Duodenal mucosa (tissue), 2 donors: ENCODE results near the gene CCSER1.

Experiments
- H3K27ac ChIP-seq: one replicate; pipeline ENCODE4 v1.7.0; 2013; ENCODE audit warnings: low read depth, low read length
- H3K27me3 ChIP-seq, 2 donors: one replicate each; pipeline ENCODE4 v1.7.0; 2013; ENCODE audit warnings: low read length in 2 of 2, control low read depth in 1 of 2; ENCODE audit not compliant: insufficient read depth in 2 of 2, control insufficient read depth in 1 of 2
- H3K36me3 ChIP-seq, 2 donors: one replicate each; pipeline ENCODE4 v1.7.0; 2013; ENCODE audit warnings: low read length in 2 of 2, control low read depth in 1 of 2; ENCODE audit not compliant: insufficient read depth in 2 of 2, control insufficient read depth in 1 of 2
- H3K4me1 ChIP-seq, 2 donors: one replicate each; pipeline ENCODE4 v1.7.0; 2013; ENCODE audit warnings: low read length in 2 of 2, control low read depth in 1 of 2; ENCODE audit not compliant: insufficient read depth in 2 of 2, control insufficient read depth in 1 of 2
- H3K4me3 ChIP-seq, 2 donors: one replicate each; pipeline ENCODE4 v1.7.0; 2013; ENCODE audit warnings: low read length in 2 of 2, low read depth in 1 of 2
- H3K9ac ChIP-seq, 2 donors: one replicate each; pipeline ENCODE4 v1.7.0; 2013; ENCODE audit warnings: low read length in 2 of 2, low read depth in 1 of 2
- H3K9me3 ChIP-seq, 2 donors: one replicate each; pipeline ENCODE4 v1.7.0; 2013; ENCODE audit warnings: low read length in 2 of 2, control low read depth in 1 of 2; ENCODE audit not compliant: control insufficient read depth in 1 of 2

The CCSER1 gene

GRCh38 chr4:90495936-90496335, 368.7 kb downstream of the CCSER1 start:
- no peak overlapping the region for H3K27ac ChIP-seq
- H3K27me3 ChIP-seq = no peaks in the 10 kb centered on the region
- no peaks in the 10 kb centered on the region for H3K4me1 ChIP-seq
- no peak overlapping the region for H3K9ac ChIP-seq
- H3K4me3 ChIP-seq = no peak overlapping the region
- H3K9me3 ChIP-seq = no peaks in the 10 kb centered on the region
- H3K36me3 ChIP-seq = no peaks in the 10 kb centered on the region

- H3K9me3 ChIP-seq = peaks cover 0 to 4% of the 10 kb centered on the region in 2 donors
- no peak overlapping the region for H3K9ac ChIP-seq
- H3K27ac ChIP-seq = no peak overlapping the region
- no peak overlapping the region for H3K4me3 ChIP-seq
- H3K36me3 ChIP-seq = no peaks in the 10 kb centered on the region
- H3K4me1 ChIP-seq = no peaks in the 10 kb centered on the region
- H3K27me3 ChIP-seq = no peaks in the 10 kb centered on the region
Measured at GRCh38 chr4:90498175-90498574, 371.0 kb downstream of the CCSER1 start.

GRCh38 chr4:90503677-90504076, 376.5 kb downstream of the CCSER1 start:
- H3K4me1 ChIP-seq = no peaks in the 10 kb centered on the region
- peaks cover 0 to 8% of the 10 kb centered on the region in 2 donors for H3K9me3 ChIP-seq
- H3K9ac ChIP-seq = no peak overlapping the region
- no peak overlapping the region for H3K27ac ChIP-seq
- no peaks in the 10 kb centered on the region for H3K27me3 ChIP-seq
- no peaks in the 10 kb centered on the region for H3K36me3 ChIP-seq
- H3K4me3 ChIP-seq = no peak overlapping the region

- Histone ChIP-seq H3K4me1 (no peaks in the 10 kb centered on the region), H3K9ac (no peak overlapping the region), H3K27me3 (no peaks in the 10 kb centered on the region), H3K9me3 (no peaks in the 10 kb centered on the region), H3K36me3 (no peaks in the 10 kb centered on the region), H3K4me3 (no peak overlapping the region), H3K27ac (no peak overlapping the region)
Measured at GRCh38 chr4:90515191-90515590, 388.0 kb downstream of the CCSER1 start.

DNA sequence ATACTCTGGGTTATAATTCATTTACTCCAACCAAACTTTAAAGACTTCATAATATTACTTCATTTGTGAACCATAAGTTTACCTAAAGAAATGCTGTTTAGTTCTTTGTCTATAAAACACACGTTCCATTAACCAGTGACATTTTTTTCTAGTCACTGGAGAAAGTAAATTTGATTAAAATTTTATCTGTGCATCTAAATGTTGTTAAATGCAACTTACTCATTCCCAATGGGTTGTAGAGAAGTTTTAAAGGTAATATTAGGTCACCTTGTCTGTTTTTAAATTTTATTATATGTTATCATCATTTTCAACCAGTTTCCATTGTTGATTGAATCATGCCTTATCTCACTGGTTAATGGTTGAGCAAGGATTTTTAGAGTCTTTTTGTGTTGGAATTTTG, 401.4 kb downstream of the CCSER1 start:
- no peak overlapping the region for H3K27ac ChIP-seq
- H3K9me3 ChIP-seq = no peaks in the 10 kb centered on the region
- H3K27me3 ChIP-seq = no peaks in the 10 kb centered on the region
- H3K4me3 ChIP-seq = no peak overlapping the region
- H3K4me1 ChIP-seq = no peaks in the 10 kb centered on the region
- no peaks in the 10 kb centered on the region for H3K36me3 ChIP-seq
- H3K9ac ChIP-seq = no peak overlapping the region

DNA sequence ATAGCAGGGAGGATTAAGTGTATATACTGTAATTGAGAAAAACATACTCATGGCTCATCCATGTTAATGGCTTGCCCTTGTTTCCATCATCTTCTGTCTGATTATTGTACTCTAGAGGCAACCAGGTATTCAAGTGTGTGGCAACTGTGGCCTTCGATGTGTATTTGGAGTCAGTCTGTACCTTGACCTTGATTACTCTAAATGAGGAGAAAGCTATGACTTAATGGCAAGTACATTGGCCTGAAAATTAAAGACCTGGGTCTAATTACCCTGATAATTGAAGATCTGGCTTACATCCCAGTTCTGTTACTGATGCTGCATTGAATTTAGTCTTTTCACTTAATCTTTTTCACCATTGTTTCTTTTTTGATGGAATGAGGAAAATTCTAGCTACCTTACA, 409.2 kb downstream of the CCSER1 start:
- Histone ChIP-seq H3K9ac (no peak overlapping the region), H3K27me3 (no peaks in the 10 kb centered on the region), H3K9me3 (no peaks in the 10 kb centered on the region), H3K36me3 (no peaks in the 10 kb centered on the region), H3K27ac (no peak overlapping the region), H3K4me3 (no peak overlapping the region), H3K4me1 (peaks cover 0 to 8% of the 10 kb centered on the region in 2 donors)

GRCh38 chr4:90537491-90537890, 410.3 kb downstream of the CCSER1 start:
- Histone ChIP-seq H3K27me3 (no peaks in the 10 kb centered on the region), H3K9me3 (no peaks in the 10 kb centered on the region), H3K4me1 (peaks cover 0 to 8% of the 10 kb centered on the region in 2 donors), H3K27ac (no peak overlapping the region), H3K4me3 (no peak overlapping the region), H3K9ac (no peak overlapping the region), H3K36me3 (no peaks in the 10 kb centered on the region)

- Histone ChIP-seq H3K36me3 (no peaks in the 10 kb centered on the region), H3K4me1 (peaks cover 0 to 8% of the 10 kb centered on the region in 2 donors), H3K27me3 (no peaks in the 10 kb centered on the region), H3K4me3 (no peak overlapping the region), H3K27ac (no peak overlapping the region), H3K9me3 (no peaks in the 10 kb centered on the region), H3K9ac (no peak overlapping the region)
Measured at GRCh38 chr4:90540536-90540935, 413.3 kb downstream of the CCSER1 start.

- no peak overlapping the region for H3K9ac ChIP-seq
- no peaks in the 10 kb centered on the region for H3K4me1 ChIP-seq
- no peaks in the 10 kb centered on the region for H3K36me3 ChIP-seq
- H3K27ac ChIP-seq = no peak overlapping the region
- no peak overlapping the region for H3K4me3 ChIP-seq
- no peaks in the 10 kb centered on the region for H3K27me3 ChIP-seq
- no peaks in the 10 kb centered on the region for H3K9me3 ChIP-seq
Measured at GRCh38 chr4:90542216-90542615, 415.0 kb downstream of the CCSER1 start.

- H3K36me3 ChIP-seq = no peaks in the 10 kb centered on the region
- H3K9me3 ChIP-seq = no peaks in the 10 kb centered on the region
- no peak overlapping the region for H3K4me3 ChIP-seq
- no peaks in the 10 kb centered on the region for H3K27me3 ChIP-seq
- H3K4me1 ChIP-seq = no peaks in the 10 kb centered on the region
- H3K27ac ChIP-seq = no peak overlapping the region
- no peak overlapping the region for H3K9ac ChIP-seq
Measured at GRCh38 chr4:90543419-90544170, 416.4 kb downstream of the CCSER1 start.
